AG09319 (cell line): ENCODE results near the gene ZC3H10.

ENCODE experiments used
- DNase-seq: peaks from one replicate; pipeline ENCODE4 v3.0.0-alpha.2; 2010; ENCODE audit warnings: low read depth; ENCODE audit errors: extremely low read depth
- TF ChIP-seq, protein P1 (sequence below): IDR thresholded peaks from 2 replicates; pipeline ENCODE4 v1.5.1; 2011; ENCODE audit warnings: low read depth, mild to moderate bottlenecking, inconsistent platforms, low read length, moderate library complexity

ZC3H10 gene

DNA sequence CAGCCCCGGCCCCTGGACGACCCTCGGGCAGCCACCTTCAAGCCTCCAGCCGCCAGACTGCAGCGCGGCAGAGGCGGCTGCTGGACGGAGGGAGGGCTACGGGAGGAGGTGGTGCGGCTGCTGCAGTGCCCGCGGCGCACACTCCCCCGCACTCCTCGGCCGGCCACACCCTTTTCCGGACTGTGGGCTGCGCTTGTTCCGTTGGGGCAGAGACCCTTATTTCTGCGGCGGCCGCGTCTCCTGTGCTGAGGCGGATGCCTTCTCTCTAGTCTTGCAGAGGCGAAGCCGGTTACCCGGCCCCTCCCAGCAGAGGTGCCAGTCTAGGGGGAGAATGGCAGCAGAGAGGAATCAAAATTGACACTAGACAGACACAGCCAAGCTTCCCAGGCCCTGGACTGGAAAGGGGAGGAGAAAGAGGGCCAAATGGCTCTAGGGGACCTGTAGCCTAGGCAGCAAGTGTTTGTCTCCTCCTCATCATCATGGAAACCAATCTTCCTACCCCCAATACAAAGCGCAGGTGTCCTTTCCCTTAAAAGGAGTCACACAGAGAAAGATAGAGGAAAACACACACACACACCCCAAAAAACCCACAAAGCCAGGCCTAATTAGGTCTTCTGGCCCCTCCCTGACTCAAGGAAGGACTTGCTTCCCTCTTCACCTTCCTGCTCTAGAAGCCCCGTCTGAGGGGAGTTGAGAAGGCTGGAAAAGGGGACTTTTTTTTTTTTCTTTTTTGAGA lies 11.3 kb downstream of the ZC3H10 start:
- DNase-seq = no peak
- TF ChIP-seq, protein P1, sequence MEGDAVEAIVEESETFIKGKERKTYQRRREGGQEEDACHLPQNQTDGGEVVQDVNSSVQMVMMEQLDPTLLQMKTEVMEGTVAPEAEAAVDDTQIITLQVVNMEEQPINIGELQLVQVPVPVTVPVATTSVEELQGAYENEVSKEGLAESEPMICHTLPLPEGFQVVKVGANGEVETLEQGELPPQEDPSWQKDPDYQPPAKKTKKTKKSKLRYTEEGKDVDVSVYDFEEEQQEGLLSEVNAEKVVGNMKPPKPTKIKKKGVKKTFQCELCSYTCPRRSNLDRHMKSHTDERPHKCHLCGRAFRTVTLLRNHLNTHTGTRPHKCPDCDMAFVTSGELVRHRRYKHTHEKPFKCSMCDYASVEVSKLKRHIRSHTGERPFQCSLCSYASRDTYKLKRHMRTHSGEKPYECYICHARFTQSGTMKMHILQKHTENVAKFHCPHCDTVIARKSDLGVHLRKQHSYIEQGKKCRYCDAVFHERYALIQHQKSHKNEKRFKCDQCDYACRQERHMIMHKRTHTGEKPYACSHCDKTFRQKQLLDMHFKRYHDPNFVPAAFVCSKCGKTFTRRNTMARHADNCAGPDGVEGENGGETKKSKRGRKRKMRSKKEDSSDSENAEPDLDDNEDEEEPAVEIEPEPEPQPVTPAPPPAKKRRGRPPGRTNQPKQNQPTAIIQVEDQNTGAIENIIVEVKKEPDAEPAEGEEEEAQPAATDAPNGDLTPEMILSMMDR = no peak

DNA sequence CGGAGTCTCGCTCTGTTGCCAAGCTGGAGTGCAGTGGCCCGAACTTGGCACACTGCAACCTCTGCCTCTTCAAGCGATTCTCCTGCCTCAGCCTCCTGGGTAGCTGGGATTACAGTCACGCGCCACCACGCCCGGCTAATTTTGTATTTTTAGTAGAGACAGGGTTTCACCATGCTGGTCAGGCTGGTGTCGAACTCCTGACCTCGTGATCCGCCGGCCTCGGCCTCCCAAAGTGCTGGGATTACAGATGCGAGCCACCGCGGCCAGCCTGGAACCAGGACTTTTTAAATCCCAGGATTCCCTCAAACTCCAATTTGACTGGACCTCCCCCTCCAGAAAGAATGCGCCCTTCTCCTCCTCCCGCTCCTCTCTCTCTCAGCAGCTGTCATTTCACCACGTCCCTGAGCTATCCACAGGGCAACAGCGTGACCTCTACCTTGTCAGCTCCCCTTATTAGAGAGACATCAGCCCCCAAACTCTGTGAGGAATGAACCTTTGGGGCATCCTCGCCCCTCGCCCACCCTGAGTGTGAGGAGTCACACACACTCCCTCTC lies 12.0 kb downstream of the ZC3H10 start:
- no peak for DNase-seq
- TF ChIP-seq, protein P1 = no peak

DNA sequence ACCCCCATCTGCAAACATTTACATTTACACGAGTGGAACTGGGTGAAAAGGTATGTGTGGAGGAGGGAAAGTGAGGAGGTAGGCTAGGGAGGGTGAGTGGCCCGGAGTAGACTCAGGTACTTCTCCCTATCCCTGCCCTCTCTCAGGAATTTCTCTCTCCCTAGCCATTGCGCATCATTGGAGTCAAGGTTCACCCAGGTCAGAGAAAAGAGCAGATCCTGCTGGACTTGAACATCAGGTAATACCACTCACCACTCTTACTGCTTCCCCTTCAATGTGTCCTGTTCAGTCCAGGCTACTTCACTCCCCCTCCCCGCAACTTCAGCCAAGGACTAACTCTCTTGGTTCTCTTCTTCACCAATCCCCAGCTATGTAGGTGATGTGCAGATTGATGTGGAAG lies 12.8 kb downstream of the ZC3H10 start:
- TF ChIP-seq, protein P1 = no peak

DNA sequence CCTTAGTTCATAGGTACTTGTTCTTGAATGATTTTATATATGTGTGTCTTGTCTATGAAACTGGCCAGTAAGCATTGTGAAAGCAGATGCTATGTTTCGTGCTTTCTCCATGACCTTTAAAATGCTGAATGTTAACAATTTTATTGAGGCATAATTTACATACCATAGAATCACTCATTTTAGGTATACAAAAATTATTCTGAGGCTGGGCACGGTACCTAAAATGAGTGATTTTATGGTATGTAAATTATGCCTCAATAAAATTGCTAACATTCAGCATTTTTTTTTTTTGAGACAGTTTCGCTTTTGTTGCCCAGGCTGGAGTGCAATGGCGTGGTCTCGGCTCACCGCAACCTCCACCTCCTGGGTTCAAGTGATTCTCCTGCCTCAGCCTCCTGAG lies 16.8 kb downstream of the ZC3H10 start:
- TF ChIP-seq, protein P1 = no peak
- DNase-seq = no peak

More for the DNA sequence above, 12.8 kb downstream of the ZC3H10 start:
- DNase-seq = no peak

DNA sequence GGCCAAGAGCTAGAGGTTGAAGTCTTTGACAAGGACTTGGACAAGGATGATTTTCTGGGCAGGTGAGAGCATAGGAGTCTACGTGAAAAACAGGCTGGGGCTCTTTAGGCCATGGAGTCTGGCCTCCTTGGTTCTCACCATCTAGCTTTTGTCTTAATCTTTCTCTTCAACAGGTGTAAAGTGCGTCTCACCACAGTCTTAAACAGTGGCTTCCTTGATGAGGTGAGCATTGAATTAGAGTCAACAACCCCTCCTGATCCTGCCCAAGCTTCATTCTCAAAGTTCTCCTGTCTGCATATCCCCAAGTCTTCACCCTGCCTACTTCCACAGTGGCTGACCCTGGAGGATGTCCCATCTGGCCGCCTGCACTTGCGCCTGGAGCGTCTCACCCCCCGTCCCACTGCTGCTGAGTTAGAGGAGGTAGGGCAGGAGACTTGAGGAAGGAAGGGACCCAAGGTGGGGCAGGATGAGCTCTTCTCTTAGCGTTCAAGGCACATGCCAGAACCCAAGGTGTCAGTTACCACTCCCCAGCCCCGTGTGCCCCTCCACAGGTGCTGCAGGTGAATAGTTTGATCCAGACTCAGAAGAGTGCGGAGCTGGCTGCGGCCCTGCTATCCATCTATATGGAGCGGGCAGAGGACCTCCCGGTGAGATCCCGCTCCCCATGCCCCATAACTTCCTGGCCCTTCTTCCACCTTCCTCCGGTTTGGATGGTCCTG lies 19.9 kb downstream of the ZC3H10 start:
- DNase-seq = no peak
- TF ChIP-seq, protein P1 = no peak

DNA sequence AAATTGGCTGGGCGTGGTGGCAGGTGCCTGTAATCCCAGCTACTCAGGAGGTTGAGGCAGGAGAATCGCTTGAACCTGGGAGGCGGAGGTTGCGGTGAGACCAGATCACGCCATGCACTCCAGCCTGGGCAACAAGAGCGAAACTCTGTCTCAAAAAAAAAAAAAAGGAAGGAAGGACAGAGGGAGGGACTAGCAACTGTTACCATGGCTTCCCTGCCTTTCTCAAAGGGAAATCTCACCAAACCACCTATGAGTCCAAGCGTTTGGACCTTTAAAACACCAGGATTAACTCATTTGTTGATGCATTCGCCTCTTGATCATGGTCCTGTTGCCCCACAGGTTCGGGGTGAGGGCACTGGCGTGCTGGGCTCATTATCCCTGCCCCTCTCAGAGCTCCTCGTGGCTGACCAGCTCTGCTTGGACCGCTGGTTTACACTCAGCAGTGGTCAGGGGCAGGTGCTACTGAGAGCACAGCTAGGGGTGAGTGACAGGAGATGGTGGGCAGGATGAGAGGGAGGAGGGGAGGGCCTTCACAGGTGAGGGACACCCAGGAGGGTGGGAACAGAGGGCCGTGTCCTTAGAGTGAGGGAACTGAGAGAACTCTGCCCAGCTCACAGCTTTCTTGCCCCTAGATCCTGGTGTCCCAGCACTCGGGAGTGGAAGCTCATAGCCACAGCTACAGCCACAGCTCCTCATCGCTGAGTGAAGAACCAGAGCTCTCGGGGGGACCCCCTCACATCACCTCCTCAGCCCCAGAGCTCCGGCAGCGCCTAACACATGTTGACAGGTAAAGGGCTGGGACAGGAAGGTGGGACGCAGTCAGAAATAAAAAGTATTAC lies 24.1 kb downstream of the ZC3H10 start:
- DNase-seq = no peak
- TF ChIP-seq, protein P1 = no peak
